HEK293 (cell line): Measurements from ENCODE around the gene ICE2.

ENCODE experiments used
- CTCF ChIA-PET: fragments of 350-600 bp; formaldehyde crosslinking; extraction: SDS; loops from one replicate; lab custom pipeline; 2021; ENCODE audit warnings: antibody characterized with exemption; lab: Yijun Ruan, JAX
- POLR2A ChIA-PET: fragments of 300-600 bp; formaldehyde crosslinking; extraction: SDS; loops from one replicate; lab custom pipeline; 2020; ENCODE audit warnings: antibody characterized with exemption, inconsistent platforms; lab: Yijun Ruan, JAX
- H3K27ac ChIP-seq: fragments of 200-500 bp; sonication (Bioruptor generic); 2 replicates; pipeline ENCODE4 v1.5.1; 2014; ENCODE audit warnings: low read depth, low read length, control low read depth, inconsistent platforms; ENCODE audit errors: extremely low read depth
- H3K36me3 ChIP-seq, 2 experiments: fragments of 200-500 bp in 1 of 2; sonication (Bioruptor generic) in 1 of 2; 1 replicate in 1 of 2; 2 replicates in 1 of 2; pipeline ENCODE4 v1.5.1; 2014 to 2017; ENCODE audit warnings: inconsistent platforms in 2 of 2, low read length in 2 of 2; ENCODE audit not compliant: control insufficient read depth in 2 of 2, insufficient read depth in 1 of 2
- H3K4me1 ChIP-seq: fragments of 200-500 bp; sonication (Bioruptor generic); 2 replicates; pipeline ENCODE4 v1.5.1; 2014; ENCODE audit warnings: mild to moderate bottlenecking, low read length, inconsistent platforms; ENCODE audit not compliant: control insufficient read depth, insufficient read depth
- H3K4me3 ChIP-seq: 2 replicates; pipeline ENCODE4 v1.5.1; 2011; ENCODE audit warnings: low read depth, mild to moderate bottlenecking, control low read depth, low read length, moderate library complexity
- H3K9me3 ChIP-seq: fragments of 200-500 bp; sonication (Bioruptor generic); 2 replicates; pipeline ENCODE4 v1.5.1; 2014; ENCODE audit warnings: low read depth, low read length, inconsistent platforms; ENCODE audit not compliant: control insufficient read depth, insufficient read depth
- GLIS1 ChIP-seq: fragments of 450-650 bp; formaldehyde crosslinking; IDR thresholded peaks from 2 replicates; pipeline ENCODE4 v1.5.1; 2016; ENCODE audit warnings: missing biosample characterization, missing genetic modification characterization
- KLF10 ChIP-seq: fragments of 450-650 bp; IDR thresholded peaks from 2 replicates; pipeline ENCODE4 v1.5.1; 2018; ENCODE audit warnings: missing biosample characterization, mild to moderate bottlenecking, missing genetic modification characterization
- KLF16 ChIP-seq: fragments of 450-650 bp; formaldehyde crosslinking; IDR thresholded peaks from 2 replicates; pipeline ENCODE4 v1.5.1; 2017; ENCODE audit warnings: missing biosample characterization, missing genetic modification characterization
- MEIS1 ChIP-seq: sonication (generic); formaldehyde crosslinking; IDR thresholded peaks from 2 replicates; pipeline ENCODE4 v1.8.1; 2022; ENCODE audit warnings: missing genetic modification reagents, mild to moderate bottlenecking, borderline replicate concordance
- TCF7L2 ChIP-seq: IDR thresholded peaks from 2 replicates; pipeline ENCODE4 v1.6.1; 2011; ENCODE audit warnings: low read depth, mild to moderate bottlenecking, inconsistent platforms, low read length, moderate library complexity, borderline replicate concordance
- TRIM28 ChIP-seq: IDR thresholded peaks from 2 replicates; pipeline ENCODE4 v1.6.1; 2011; ENCODE audit warnings: low read length, control low read depth, borderline replicate concordance
- ZBTB17 ChIP-seq: fragments of 450-650 bp; formaldehyde crosslinking; IDR thresholded peaks from 2 replicates; pipeline ENCODE4 v1.5.1; 2016; ENCODE audit warnings: missing biosample characterization, missing genetic modification characterization
- ZNF157 ChIP-seq: fragments of 450-650 bp; formaldehyde crosslinking; IDR thresholded peaks from 2 replicates; pipeline ENCODE4 v1.5.1; 2016; ENCODE audit warnings: missing biosample characterization, missing genetic modification characterization
- ZNF175 ChIP-seq: fragments of 450-650 bp; formaldehyde crosslinking; IDR thresholded peaks from 2 replicates; pipeline ENCODE4 v1.5.1; 2016; ENCODE audit warnings: missing biosample characterization, missing genetic modification characterization
- ZNF19 ChIP-seq: fragments of 450-650 bp; formaldehyde crosslinking; IDR thresholded peaks from 2 replicates; pipeline ENCODE4; 2016; ENCODE audit warnings: missing biosample characterization, missing genetic modification characterization, low read depth
- ZNF211 ChIP-seq: fragments of 450-650 bp; formaldehyde crosslinking; IDR thresholded peaks from 2 replicates; pipeline ENCODE4 v1.5.1; 2016; ENCODE audit warnings: low read depth, missing biosample characterization, missing genetic modification characterization
- ZNF223 ChIP-seq: fragments of 450-650 bp; formaldehyde crosslinking; IDR thresholded peaks from 2 replicates; pipeline ENCODE4 v1.5.1; 2016; ENCODE audit warnings: missing biosample characterization, missing genetic modification characterization
- ZNF292 ChIP-seq: fragments of 450-650 bp; formaldehyde crosslinking; IDR thresholded peaks from 2 replicates; pipeline ENCODE4 v1.5.1; 2016; ENCODE audit warnings: low read depth, missing biosample characterization, missing genetic modification characterization, borderline replicate concordance
- ZNF335 ChIP-seq: fragments of 450-650 bp; formaldehyde crosslinking; conservative IDR thresholded peaks from 2 replicates; pipeline ENCODE4 v1.5.1; 2016; ENCODE audit warnings: missing biosample characterization, missing genetic modification characterization
- ZNF394 ChIP-seq: fragments of 450-650 bp; formaldehyde crosslinking; IDR thresholded peaks from 2 replicates; pipeline ENCODE4 v1.5.1; 2016; ENCODE audit warnings: missing biosample characterization, missing genetic modification characterization, mild to moderate bottlenecking, moderate library complexity, borderline replicate concordance
- ZNF514 ChIP-seq: fragments of 450-650 bp; formaldehyde crosslinking; IDR thresholded peaks from 2 replicates; pipeline ENCODE4 v1.5.1; 2016; ENCODE audit warnings: missing biosample characterization, missing genetic modification characterization
- ZNF548 ChIP-seq: fragments of 450-650 bp; formaldehyde crosslinking; IDR thresholded peaks from 2 replicates; pipeline ENCODE4 v1.5.1; 2016; ENCODE audit warnings: missing biosample characterization, missing genetic modification characterization
- ZNF560 ChIP-seq: fragments of 450-650 bp; formaldehyde crosslinking; IDR thresholded peaks from 2 replicates; pipeline ENCODE4 v1.5.1; 2017; ENCODE audit warnings: missing biosample characterization, missing genetic modification characterization, borderline replicate concordance
- ZNF629 ChIP-seq: fragments of 450-650 bp; formaldehyde crosslinking; IDR thresholded peaks from 2 replicates; pipeline ENCODE4 v1.5.1; 2017; ENCODE audit warnings: missing biosample characterization, missing genetic modification characterization
- ZSCAN23 ChIP-seq: fragments of 450-650 bp; formaldehyde crosslinking; IDR thresholded peaks from 2 replicates; pipeline ENCODE4 v1.5.1; 2016; ENCODE audit warnings: missing biosample characterization, missing genetic modification characterization
- TF ChIP-seq, protein P1 (sequence below): fragments of 450-650 bp; formaldehyde crosslinking; IDR thresholded peaks from 2 replicates; pipeline ENCODE4 v1.5.1; 2016; ENCODE audit warnings: missing biosample characterization, missing genetic modification characterization, borderline replicate concordance
- TF ChIP-seq, protein P2 (sequence below): fragments of 450-650 bp; formaldehyde crosslinking; IDR thresholded peaks from 2 replicates; pipeline ENCODE4 v1.5.1; 2016; ENCODE audit warnings: missing biosample characterization, missing genetic modification characterization, borderline replicate concordance
- TF ChIP-seq, protein P3 (sequence below): fragments of 450-650 bp; formaldehyde crosslinking; IDR thresholded peaks from 2 replicates; pipeline ENCODE4 v1.5.1; 2016; ENCODE audit warnings: missing biosample characterization, missing genetic modification characterization

The ICE2 gene

DNA sequence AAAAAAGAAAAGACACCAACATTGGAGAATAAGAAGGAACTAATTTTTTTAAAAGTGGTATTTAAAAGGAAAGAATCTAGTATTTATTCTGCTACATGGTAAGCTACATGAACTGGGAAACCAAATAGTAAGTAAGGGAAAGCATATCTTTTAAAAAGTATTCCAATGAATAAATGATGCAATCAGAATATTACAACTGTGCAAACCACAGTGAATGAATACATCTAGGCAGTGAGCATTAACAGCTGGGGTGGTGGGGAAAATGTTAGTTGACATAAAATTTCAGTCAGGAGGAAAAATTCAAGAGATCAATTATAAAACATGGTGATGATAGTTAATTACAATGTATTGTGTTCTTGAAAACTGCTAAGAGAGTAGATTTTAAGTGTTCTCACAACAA, 16.9 kb downstream of the ICE2 start (continued):
- TF ChIP-seq, protein P1, sequence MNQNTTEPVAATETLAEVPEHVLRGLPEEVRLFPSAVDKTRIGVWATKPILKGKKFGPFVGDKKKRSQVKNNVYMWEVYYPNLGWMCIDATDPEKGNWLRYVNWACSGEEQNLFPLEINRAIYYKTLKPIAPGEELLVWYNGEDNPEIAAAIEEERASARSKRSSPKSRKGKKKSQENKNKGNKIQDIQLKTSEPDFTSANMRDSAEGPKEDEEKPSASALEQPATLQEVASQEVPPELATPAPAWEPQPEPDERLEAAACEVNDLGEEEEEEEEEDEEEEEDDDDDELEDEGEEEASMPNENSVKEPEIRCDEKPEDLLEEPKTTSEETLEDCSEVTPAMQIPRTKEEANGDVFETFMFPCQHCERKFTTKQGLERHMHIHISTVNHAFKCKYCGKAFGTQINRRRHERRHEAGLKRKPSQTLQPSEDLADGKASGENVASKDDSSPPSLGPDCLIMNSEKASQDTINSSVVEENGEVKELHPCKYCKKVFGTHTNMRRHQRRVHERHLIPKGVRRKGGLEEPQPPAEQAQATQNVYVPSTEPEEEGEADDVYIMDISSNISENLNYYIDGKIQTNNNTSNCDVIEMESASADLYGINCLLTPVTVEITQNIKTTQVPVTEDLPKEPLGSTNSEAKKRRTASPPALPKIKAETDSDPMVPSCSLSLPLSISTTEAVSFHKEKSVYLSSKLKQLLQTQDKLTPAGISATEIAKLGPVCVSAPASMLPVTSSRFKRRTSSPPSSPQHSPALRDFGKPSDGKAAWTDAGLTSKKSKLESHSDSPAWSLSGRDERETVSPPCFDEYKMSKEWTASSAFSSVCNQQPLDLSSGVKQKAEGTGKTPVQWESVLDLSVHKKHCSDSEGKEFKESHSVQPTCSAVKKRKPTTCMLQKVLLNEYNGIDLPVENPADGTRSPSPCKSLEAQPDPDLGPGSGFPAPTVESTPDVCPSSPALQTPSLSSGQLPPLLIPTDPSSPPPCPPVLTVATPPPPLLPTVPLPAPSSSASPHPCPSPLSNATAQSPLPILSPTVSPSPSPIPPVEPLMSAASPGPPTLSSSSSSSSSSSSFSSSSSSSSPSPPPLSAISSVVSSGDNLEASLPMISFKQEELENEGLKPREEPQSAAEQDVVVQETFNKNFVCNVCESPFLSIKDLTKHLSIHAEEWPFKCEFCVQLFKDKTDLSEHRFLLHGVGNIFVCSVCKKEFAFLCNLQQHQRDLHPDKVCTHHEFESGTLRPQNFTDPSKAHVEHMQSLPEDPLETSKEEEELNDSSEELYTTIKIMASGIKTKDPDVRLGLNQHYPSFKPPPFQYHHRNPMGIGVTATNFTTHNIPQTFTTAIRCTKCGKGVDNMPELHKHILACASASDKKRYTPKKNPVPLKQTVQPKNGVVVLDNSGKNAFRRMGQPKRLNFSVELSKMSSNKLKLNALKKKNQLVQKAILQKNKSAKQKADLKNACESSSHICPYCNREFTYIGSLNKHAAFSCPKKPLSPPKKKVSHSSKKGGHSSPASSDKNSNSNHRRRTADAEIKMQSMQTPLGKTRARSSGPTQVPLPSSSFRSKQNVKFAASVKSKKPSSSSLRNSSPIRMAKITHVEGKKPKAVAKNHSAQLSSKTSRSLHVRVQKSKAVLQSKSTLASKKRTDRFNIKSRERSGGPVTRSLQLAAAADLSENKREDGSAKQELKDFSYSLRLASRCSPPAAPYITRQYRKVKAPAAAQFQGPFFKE (tag by site-specific recombination): no peak
- TF ChIP-seq, protein P2, sequence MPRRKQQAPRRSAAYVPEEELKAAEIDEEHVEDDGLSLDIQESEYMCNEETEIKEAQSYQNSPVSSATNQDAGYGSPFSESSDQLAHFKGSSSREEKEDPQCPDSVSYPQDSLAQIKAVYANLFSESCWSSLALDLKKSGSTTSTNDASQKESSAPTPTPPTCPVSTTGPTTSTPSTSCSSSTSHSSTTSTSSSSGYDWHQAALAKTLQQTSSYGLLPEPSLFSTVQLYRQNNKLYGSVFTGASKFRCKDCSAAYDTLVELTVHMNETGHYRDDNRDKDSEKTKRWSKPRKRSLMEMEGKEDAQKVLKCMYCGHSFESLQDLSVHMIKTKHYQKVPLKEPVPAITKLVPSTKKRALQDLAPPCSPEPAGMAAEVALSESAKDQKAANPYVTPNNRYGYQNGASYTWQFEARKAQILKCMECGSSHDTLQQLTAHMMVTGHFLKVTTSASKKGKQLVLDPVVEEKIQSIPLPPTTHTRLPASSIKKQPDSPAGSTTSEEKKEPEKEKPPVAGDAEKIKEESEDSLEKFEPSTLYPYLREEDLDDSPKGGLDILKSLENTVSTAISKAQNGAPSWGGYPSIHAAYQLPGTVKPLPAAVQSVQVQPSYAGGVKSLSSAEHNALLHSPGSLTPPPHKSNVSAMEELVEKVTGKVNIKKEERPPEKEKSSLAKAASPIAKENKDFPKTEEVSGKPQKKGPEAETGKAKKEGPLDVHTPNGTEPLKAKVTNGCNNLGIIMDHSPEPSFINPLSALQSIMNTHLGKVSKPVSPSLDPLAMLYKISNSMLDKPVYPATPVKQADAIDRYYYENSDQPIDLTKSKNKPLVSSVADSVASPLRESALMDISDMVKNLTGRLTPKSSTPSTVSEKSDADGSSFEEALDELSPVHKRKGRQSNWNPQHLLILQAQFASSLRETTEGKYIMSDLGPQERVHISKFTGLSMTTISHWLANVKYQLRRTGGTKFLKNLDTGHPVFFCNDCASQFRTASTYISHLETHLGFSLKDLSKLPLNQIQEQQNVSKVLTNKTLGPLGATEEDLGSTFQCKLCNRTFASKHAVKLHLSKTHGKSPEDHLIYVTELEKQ (tag by site-specific recombination): no peak
- TF ChIP-seq ZNF394 (tag by site-specific recombination) (no peak), ZNF335 (no peak), ZNF548 (tag by site-specific recombination) (no peak), KLF16 (tag by site-specific recombination) (no peak), TRIM28 (no peak), ZNF223 (tag by site-specific recombination) (no peak), ZNF514 (tag by site-specific recombination) (no peak), ZSCAN23 (no peak)
- TF ChIP-seq, protein P3, sequence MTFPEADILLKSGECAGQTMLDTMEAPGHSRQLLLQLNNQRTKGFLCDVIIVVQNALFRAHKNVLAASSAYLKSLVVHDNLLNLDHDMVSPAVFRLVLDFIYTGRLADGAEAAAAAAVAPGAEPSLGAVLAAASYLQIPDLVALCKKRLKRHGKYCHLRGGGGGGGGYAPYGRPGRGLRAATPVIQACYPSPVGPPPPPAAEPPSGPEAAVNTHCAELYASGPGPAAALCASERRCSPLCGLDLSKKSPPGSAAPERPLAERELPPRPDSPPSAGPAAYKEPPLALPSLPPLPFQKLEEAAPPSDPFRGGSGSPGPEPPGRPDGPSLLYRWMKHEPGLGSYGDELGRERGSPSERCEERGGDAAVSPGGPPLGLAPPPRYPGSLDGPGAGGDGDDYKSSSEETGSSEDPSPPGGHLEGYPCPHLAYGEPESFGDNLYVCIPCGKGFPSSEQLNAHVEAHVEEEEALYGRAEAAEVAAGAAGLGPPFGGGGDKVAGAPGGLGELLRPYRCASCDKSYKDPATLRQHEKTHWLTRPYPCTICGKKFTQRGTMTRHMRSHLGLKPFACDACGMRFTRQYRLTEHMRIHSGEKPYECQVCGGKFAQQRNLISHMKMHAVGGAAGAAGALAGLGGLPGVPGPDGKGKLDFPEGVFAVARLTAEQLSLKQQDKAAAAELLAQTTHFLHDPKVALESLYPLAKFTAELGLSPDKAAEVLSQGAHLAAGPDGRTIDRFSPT (tag by site-specific recombination): no peak

DNA sequence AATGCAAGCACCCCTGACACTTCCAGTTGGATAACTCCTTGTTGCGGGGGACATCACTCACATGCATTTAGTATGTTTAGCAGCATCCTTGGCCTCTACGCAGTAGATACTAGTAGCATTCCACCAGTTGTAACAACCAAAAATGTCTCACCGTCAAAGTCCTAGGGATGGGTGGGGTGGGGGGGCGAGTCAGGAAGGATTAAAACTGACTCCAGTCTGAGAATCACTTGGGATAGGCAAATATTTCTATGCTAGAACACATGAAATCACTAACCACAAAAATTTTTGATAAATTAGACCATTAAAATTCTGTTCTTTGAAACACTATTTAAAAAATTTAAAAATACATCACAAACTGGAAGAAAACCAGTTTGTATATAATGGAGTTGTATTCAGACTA, 18.0 kb downstream of the ICE2 start:
- Histone ChIP-seq H3K9me3 (no peaks in the 10 kb centered on the region), H3K4me1 (no peaks in the 10 kb centered on the region), H3K36me3 (peaks cover 5 to 36% of the 10 kb centered on the region in 2 experiments), H3K4me3 (no peak overlapping the region), H3K27ac (no peak overlapping the region)
- ChIA-PET POLR2A (no interaction called here), CTCF (no interaction called here)
- no peak for TF ChIP-seq ZNF19 (tag by site-specific recombination)
- TF ChIP-seq ZNF560 (tag by site-specific recombination): no peak
- no peak for TF ChIP-seq ZNF175 (tag by site-specific recombination)
- no peak for TF ChIP-seq ZNF629
- TF ChIP-seq ZNF157 (tag by site-specific recombination): no peak
- TF ChIP-seq TCF7L2: no peak
- no peak for TF ChIP-seq ZNF292 (tag by site-specific recombination)
- TF ChIP-seq ZNF211 (tag by site-specific recombination): no peak
- TF ChIP-seq ZBTB17 (tag by site-specific recombination): no peak
- TF ChIP-seq MEIS1 (CRISPR knock-in tag): no peak
- no peak for TF ChIP-seq KLF10 (tag by site-specific recombination)
- TF ChIP-seq GLIS1 (tag by site-specific recombination): no peak
